ENCODE results near the gene CISTR. TPM values are rescaled to one million over a fixed set of nuclear protein-coding genes. Genes with fewer than 3 reads are reported as not detected.

CISTR gene
- total RNA-seq, 1 experiment from 2014 or later: not detected

DNA sequence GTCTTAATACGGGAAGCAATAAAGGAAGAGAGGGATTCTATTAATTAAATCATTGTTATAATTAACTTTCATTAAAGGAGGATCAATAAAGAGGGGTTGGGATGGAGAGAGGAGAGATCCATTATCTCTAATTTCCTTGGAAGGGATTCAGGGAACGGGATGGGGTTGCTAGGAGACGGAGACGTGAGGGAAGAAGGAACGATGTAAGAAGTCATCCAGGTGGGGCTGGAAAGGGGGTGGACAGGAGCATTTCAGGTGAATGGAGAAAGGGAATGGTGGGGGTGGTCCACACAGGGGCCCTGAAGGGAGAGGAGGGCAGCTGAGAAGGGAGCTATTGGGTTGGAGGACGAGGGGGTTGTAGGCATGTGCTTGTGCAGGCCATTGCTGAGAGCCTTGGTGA is 41.7 kb downstream of the CISTR start:
- Mint-ChIP-seq H3K4me3 (ENCODE audit: unreplicated experiment) (no peak overlapping the region), H3K27me3 (ENCODE audit: insufficient read depth, unreplicated experiment) (peaks cover 46% of the 10 kb centered on the region), H3K27ac (ENCODE audit: low read depth, unreplicated experiment) (no peak overlapping the region), H3K36me3 (ENCODE audit: insufficient read depth, unreplicated experiment) (peaks cover 5% of the 10 kb centered on the region), H3K9me3 (ENCODE audit: unreplicated experiment) (no peaks in the 10 kb centered on the region), H3K4me1 (ENCODE audit: insufficient read depth, unreplicated experiment) (no peaks in the 10 kb centered on the region)
- DNase-seq (ENCODE audit: unreplicated experiment): no peak
- ChIA-PET CTCF (interaction anchor here (0.9 to 10.0 kb wide), 3 partner anchors 8 to 35 kb away, joined by 3 to 339 read pairs (median 9); no protein-coding TSS in a partner anchor), POLR2A (interaction anchor here (1.6 to 4.0 kb wide), 2 partner anchors 17 to 36 kb away, joined by 4 to 29 read pairs; partner anchors contain the start of gene CALCOCO1)
- TF ChIP-seq, protein P1, sequence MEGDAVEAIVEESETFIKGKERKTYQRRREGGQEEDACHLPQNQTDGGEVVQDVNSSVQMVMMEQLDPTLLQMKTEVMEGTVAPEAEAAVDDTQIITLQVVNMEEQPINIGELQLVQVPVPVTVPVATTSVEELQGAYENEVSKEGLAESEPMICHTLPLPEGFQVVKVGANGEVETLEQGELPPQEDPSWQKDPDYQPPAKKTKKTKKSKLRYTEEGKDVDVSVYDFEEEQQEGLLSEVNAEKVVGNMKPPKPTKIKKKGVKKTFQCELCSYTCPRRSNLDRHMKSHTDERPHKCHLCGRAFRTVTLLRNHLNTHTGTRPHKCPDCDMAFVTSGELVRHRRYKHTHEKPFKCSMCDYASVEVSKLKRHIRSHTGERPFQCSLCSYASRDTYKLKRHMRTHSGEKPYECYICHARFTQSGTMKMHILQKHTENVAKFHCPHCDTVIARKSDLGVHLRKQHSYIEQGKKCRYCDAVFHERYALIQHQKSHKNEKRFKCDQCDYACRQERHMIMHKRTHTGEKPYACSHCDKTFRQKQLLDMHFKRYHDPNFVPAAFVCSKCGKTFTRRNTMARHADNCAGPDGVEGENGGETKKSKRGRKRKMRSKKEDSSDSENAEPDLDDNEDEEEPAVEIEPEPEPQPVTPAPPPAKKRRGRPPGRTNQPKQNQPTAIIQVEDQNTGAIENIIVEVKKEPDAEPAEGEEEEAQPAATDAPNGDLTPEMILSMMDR (IDR thresholded peaks at IDR 0.05; ENCODE audit: unreplicated experiment): no peak
- BruUV-seq (replicated peaks): no TSS peak
- intact Hi-C loops (cut with micrococcal nuclease): no loop called here

DNA sequence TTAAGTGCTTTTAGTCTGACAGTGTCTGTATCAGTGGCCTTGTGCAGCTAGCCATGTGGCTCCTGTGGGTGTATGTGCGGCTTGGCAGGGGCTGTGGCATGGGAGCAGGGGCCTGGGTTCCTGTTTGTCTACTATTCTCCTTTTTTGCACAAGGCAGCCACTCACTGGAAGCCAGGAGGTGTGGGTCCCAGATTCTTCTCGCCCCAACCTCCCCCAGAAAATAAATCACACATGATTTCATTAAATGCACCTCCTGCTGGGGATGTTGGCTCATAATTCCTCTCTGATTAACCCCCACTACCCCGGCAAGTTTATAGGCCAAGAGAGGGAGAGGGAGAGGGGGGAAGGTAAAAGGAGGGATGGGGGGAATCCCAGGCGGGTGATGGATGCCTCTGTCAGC is 42.1 kb downstream of the CISTR start:
- TF ChIP-seq, protein P1 (IDR thresholded peaks at IDR 0.05; ENCODE audit: unreplicated experiment): no peak
- ChIA-PET CTCF (interaction anchor here (0.9 to 10.0 kb wide), 3 partner anchors 8 to 35 kb away, joined by 3 to 339 read pairs (median 9); no protein-coding TSS in a partner anchor), POLR2A (interaction anchor here (1.6 to 4.0 kb wide), 2 partner anchors 17 to 36 kb away, joined by 4 to 29 read pairs; partner anchors contain the start of gene CALCOCO1)
- H3K27me3 Mint-ChIP-seq (ENCODE audit: insufficient read depth, unreplicated experiment): peaks cover 48% of the 10 kb centered on the region
- no peaks in the 10 kb centered on the region for H3K9me3 Mint-ChIP-seq (ENCODE audit: unreplicated experiment)
- no peaks in the 10 kb centered on the region for H3K4me1 Mint-ChIP-seq (ENCODE audit: insufficient read depth, unreplicated experiment)
- no peak overlapping the region for H3K4me3 Mint-ChIP-seq (ENCODE audit: unreplicated experiment)
- peaks cover 5% of the 10 kb centered on the region for H3K36me3 Mint-ChIP-seq (ENCODE audit: insufficient read depth, unreplicated experiment)
- intact Hi-C loops (cut with micrococcal nuclease): no loop called here
- BruUV-seq (replicated peaks): no TSS peak
- DNase-seq (ENCODE audit: unreplicated experiment): no peak
- H3K27ac Mint-ChIP-seq (ENCODE audit: low read depth, unreplicated experiment): no peak overlapping the region

DNA sequence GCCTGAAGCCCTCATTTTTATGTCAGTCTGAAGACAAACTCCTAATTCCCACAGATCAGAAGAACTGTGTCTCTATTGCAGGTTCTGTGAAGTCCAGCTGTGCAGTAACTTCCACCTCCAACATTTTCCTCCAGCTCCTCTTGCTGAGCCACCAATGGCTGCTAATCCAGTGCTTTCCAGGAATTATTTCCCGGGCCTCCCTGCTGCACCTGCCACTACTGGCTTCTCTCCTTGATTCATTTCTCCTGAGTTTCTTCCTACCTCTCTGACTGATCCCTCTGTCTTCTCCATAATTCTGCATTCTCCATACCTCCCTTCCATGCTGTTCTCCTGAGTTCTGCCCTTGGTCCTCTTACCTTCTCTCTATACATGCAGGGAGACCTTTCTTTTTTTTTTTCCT is 45.7 kb downstream of the CISTR start:
- H3K4me3 Mint-ChIP-seq (ENCODE audit: unreplicated experiment): no peak overlapping the region
- H3K36me3 Mint-ChIP-seq (ENCODE audit: insufficient read depth, unreplicated experiment): no peaks in the 10 kb centered on the region
- BruUV-seq (replicated peaks): no TSS peak
- no peaks in the 10 kb centered on the region for H3K9me3 Mint-ChIP-seq (ENCODE audit: unreplicated experiment)
- no peak for DNase-seq (ENCODE audit: unreplicated experiment)
- intact Hi-C loops (cut with micrococcal nuclease): no loop called here
- no peak overlapping the region for H3K27ac Mint-ChIP-seq (ENCODE audit: low read depth, unreplicated experiment)
- TF ChIP-seq, protein P1 (IDR thresholded peaks at IDR 0.05; ENCODE audit: unreplicated experiment): no peak
- H3K4me1 Mint-ChIP-seq (ENCODE audit: insufficient read depth, unreplicated experiment): peaks cover 5% of the 10 kb centered on the region
- POLR2A ChIA-PET: interaction anchor here (1.9 kb wide), 1 partner anchor 37 kb away, joined by 5 read pairs; no protein-coding TSS in a partner anchor
- CTCF ChIA-PET: interaction anchor here (10.0 kb wide), 1 partner anchor 39 kb away, joined by 339 read pairs; no protein-coding TSS in a partner anchor
- peaks cover 73% of the 10 kb centered on the region for H3K27me3 Mint-ChIP-seq (ENCODE audit: insufficient read depth, unreplicated experiment)

DNA sequence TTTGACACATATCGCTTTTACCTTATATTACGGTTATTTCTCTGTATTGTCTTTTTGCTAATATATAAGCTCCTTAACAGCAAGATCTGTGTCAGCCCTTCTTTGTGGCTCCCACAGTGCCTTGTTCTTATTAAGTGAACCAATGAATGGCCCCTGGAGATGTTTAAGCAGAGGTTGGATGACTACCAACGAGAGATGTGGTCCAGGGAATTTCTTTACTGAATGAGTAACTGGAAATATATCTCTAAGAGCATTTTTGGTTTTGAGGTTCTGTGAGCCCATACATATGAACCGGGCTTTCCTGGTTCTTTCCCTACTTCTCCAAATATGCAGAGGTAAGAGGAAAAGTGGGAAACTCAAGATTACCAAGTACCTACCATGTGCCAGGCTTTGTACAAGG is 48.0 kb downstream of the CISTR start:
- Mint-ChIP-seq H3K9me3 (ENCODE audit: unreplicated experiment) (no peaks in the 10 kb centered on the region), H3K4me1 (ENCODE audit: insufficient read depth, unreplicated experiment) (peaks cover 5% of the 10 kb centered on the region), H3K27ac (ENCODE audit: low read depth, unreplicated experiment) (no peak overlapping the region), H3K27me3 (ENCODE audit: insufficient read depth, unreplicated experiment) (peaks cover 81% of the 10 kb centered on the region), H3K4me3 (ENCODE audit: unreplicated experiment) (no peak overlapping the region), H3K36me3 (ENCODE audit: insufficient read depth, unreplicated experiment) (no peaks in the 10 kb centered on the region)
- ChIA-PET POLR2A (interaction anchor here (0.8 kb wide), 1 partner anchor 40 kb away, joined by 3 read pairs; no protein-coding TSS in a partner anchor), CTCF (interaction anchor here (0.6 to 10.0 kb wide), 6 partner anchors 10 to 269 kb away, joined by 3 to 339 read pairs (median 10); partner anchors contain the start of gene CALCOCO1)
- intact Hi-C loops (cut with micrococcal nuclease): loop anchor here (5.0 kb wide), 1 partner anchor 284 kb away; the partner anchor contains the start of gene HOXC10
- no TSS peak for BruUV-seq (replicated peaks)
- no peak for DNase-seq (ENCODE audit: unreplicated experiment)
- TF ChIP-seq, protein P1 (IDR thresholded peaks at IDR 0.05; ENCODE audit: unreplicated experiment): no peak

Measured in MCF 10A (cell line).